Glutamatergic neuron (in vitro differentiated cells): ENCODE results near the gene NTM. TPM values are rescaled to one million over a fixed set of nuclear protein-coding genes. Genes with fewer than 3 reads are reported as not detected.

Source experiments
- DNase-seq: peaks from one replicate; pipeline ENCODE4 v3.0.0; 2022
- H3K27ac Mint-ChIP-seq: one replicate; pipeline ENCODE4 v1.8.0; 2020; ENCODE audit warnings: mild to moderate bottlenecking, mixed read lengths, inconsistent platforms; ENCODE audit not compliant: unreplicated experiment
- H3K27me3 Mint-ChIP-seq: one replicate; pipeline ENCODE4 v1.8.0; 2020; ENCODE audit warnings: mild to moderate bottlenecking, moderate library complexity, mixed read lengths, inconsistent platforms; ENCODE audit not compliant: unreplicated experiment
- H3K36me3 Mint-ChIP-seq: one replicate; pipeline ENCODE4 v1.8.0; 2020; ENCODE audit warnings: mild to moderate bottlenecking, mixed read lengths, inconsistent platforms; ENCODE audit not compliant: unreplicated experiment
- H3K4me1 Mint-ChIP-seq: one replicate; pipeline ENCODE4 v1.8.0; 2020; ENCODE audit warnings: mild to moderate bottlenecking, low read depth, mixed read lengths, inconsistent platforms; ENCODE audit not compliant: unreplicated experiment
- H3K4me3 Mint-ChIP-seq: one replicate; pipeline ENCODE4 v1.8.0; 2020; ENCODE audit warnings: mild to moderate bottlenecking, mixed read lengths, inconsistent platforms; ENCODE audit not compliant: unreplicated experiment
- H3K9me3 Mint-ChIP-seq: one replicate; pipeline ENCODE4 v1.8.0; 2020; ENCODE audit warnings: mild to moderate bottlenecking, moderate library complexity, mixed read lengths, inconsistent platforms; ENCODE audit not compliant: unreplicated experiment
- CTCF ChIP-seq: fragments of 200-600 bp; sonication (generic); IDR thresholded peaks from one replicate; pipeline ENCODE4 v1.5.0; 2021; ENCODE audit not compliant: partially characterized antibody, unreplicated experiment
- total RNA-seq: library from RNA; stranded (reverse); fragmentation: NEBNext Ultra II Directional; extraction: Animal tissue kit (Norgen Biotek cat#: 25700); gene quantifications from one replicate; pipeline ENCODE4 v1.2.1, GENCODE V29; 2021; ENCODE audit not compliant: unreplicated experiment

NTM gene
- total RNA-seq, 1 donor from 2014 or later, result 1.2 TPM

- no peak for TF ChIP-seq CTCF
Observed at GRCh38 chr11:132310390-132311375, 940.3 kb downstream of the NTM start.

GRCh38 chr11:132311703-132312102, 941.3 kb downstream of the NTM start:
- Mint-ChIP-seq H3K4me1 (no peaks in the 10 kb centered on the region), H3K36me3 (no peaks in the 10 kb centered on the region), H3K27me3 (no peaks in the 10 kb centered on the region), H3K4me3 (no peak overlapping the region), H3K27ac (no peak overlapping the region), H3K9me3 (no peaks in the 10 kb centered on the region)
- TF ChIP-seq CTCF, result no peak
- no peak for DNase-seq

More at GRCh38 chr11:132310390-132311375, 940.3 kb downstream of the NTM start:
- Mint-ChIP-seq H3K4me3 (no peak overlapping the region), H3K27ac (no peak overlapping the region), H3K27me3 (no peaks in the 10 kb centered on the region), H3K4me1 (no peaks in the 10 kb centered on the region), H3K9me3 (no peaks in the 10 kb centered on the region), H3K36me3 (no peaks in the 10 kb centered on the region)
- no peak for DNase-seq

GRCh38 chr11:132312161-132312560, 941.7 kb downstream of the NTM start:
- Mint-ChIP-seq H3K36me3 (no peaks in the 10 kb centered on the region), H3K27me3 (no peaks in the 10 kb centered on the region), H3K27ac (no peak overlapping the region), H3K4me1 (no peaks in the 10 kb centered on the region), H3K9me3 (no peaks in the 10 kb centered on the region), H3K4me3 (no peak overlapping the region)
- no peak for TF ChIP-seq CTCF
- no peak for DNase-seq

GRCh38 chr11:132312701-132313111, 942.3 kb downstream of the NTM start:
- H3K4me3 Mint-ChIP-seq, result no peak overlapping the region

More at GRCh38 chr11:132312701-132313111, 942.3 kb downstream of the NTM start:
- H3K9me3 Mint-ChIP-seq, result no peaks in the 10 kb centered on the region
- no peaks in the 10 kb centered on the region for H3K36me3 Mint-ChIP-seq
- no peak overlapping the region for H3K27ac Mint-ChIP-seq
- TF ChIP-seq CTCF, result peak; percentile 85
- no peaks in the 10 kb centered on the region for H3K27me3 Mint-ChIP-seq
- DNase-seq, result peak; percentile 22
- H3K4me1 Mint-ChIP-seq, result no peaks in the 10 kb centered on the region
